ENCODE measurements around the gene LAIR2.

DNA sequence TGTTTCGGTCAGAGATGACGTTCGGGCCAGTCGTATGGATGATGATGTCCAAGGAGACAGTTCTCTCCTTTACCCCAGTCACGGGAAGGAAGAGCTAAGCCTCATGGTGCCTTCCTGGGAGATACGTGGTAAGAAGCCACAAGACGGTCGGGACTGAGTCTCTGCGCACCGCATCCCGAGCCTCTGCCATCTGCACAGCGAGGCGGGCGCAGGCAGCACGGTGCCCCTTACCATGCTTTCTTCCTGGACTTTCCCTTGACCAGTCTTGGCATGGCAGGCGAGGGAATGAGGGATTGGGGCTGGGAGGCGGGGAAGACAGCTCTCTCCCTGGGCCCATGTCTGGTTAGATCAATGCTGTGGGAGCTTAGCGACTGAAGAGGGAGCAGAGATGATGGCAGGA, 10.1 kb upstream of the LAIR2 start:
- TF ChIP-seq, protein P1, sequence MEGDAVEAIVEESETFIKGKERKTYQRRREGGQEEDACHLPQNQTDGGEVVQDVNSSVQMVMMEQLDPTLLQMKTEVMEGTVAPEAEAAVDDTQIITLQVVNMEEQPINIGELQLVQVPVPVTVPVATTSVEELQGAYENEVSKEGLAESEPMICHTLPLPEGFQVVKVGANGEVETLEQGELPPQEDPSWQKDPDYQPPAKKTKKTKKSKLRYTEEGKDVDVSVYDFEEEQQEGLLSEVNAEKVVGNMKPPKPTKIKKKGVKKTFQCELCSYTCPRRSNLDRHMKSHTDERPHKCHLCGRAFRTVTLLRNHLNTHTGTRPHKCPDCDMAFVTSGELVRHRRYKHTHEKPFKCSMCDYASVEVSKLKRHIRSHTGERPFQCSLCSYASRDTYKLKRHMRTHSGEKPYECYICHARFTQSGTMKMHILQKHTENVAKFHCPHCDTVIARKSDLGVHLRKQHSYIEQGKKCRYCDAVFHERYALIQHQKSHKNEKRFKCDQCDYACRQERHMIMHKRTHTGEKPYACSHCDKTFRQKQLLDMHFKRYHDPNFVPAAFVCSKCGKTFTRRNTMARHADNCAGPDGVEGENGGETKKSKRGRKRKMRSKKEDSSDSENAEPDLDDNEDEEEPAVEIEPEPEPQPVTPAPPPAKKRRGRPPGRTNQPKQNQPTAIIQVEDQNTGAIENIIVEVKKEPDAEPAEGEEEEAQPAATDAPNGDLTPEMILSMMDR (conservative IDR thresholded peaks at IDR 0.05; ENCODE audit: low read depth, low read length), result no peak
- no peak for TF ChIP-seq EZH2 (IDR thresholded peaks at IDR 0.05; ENCODE audit: borderline replicate concordance, low read depth, low read length, poor library complexity, severe bottlenecking)

All from A673 (cell line).